Osteoblast (primary cell): Measurements from ENCODE around the gene BET1L. TPM values are rescaled to one million over a fixed set of nuclear protein-coding genes. Genes with fewer than 3 reads are reported as not detected.
"Not testable (repeated sequence)": the region's sequence is repeated elsewhere in the genome, so short reads cannot be mapped to it uniquely, and the experiment has no call there.

Experiments used
- DNase-seq: peaks from one replicate; pipeline ENCODE4 v3.0.0; 2011; ENCODE audit warnings: low spot score, mixed read lengths; ENCODE audit not compliant: insufficient read length; ENCODE audit errors: missing footprints
- H2AFZ ChIP-seq: 2 replicates; pipeline ENCODE4 v1.6.0; 2011; ENCODE audit warnings: mild to moderate bottlenecking, low read length
- H3K27ac ChIP-seq: 2 replicates; pipeline ENCODE4 v1.5.1; 2011; ENCODE audit warnings: mild to moderate bottlenecking, low read depth, low read length, moderate library complexity
- H3K27me3 ChIP-seq: 2 replicates; pipeline ENCODE4 v1.6.0; 2012; ENCODE audit warnings: mild to moderate bottlenecking, control low read depth, inconsistent platforms, low read length, moderate library complexity; ENCODE audit not compliant: insufficient read depth
- H3K36me3 ChIP-seq: 2 replicates; pipeline ENCODE4 v1.5.1; 2011; ENCODE audit warnings: mild to moderate bottlenecking, low read length, control low read depth, moderate library complexity; ENCODE audit not compliant: insufficient read depth
- H3K4me1 ChIP-seq: 2 replicates; pipeline ENCODE4 v1.5.1; 2011; ENCODE audit warnings: mild to moderate bottlenecking, low read length, control low read depth, moderate library complexity; ENCODE audit not compliant: insufficient read depth
- H3K4me2 ChIP-seq: 2 replicates; pipeline ENCODE4 v1.6.0; 2011; ENCODE audit warnings: mild to moderate bottlenecking, low read length; ENCODE audit not compliant: insufficient read depth
- H3K4me3 ChIP-seq: fragments of 200-600 bp; sonication (generic); 3 replicates; pipeline ENCODE4 v1.5.1; 2012; ENCODE audit warnings: mild to moderate bottlenecking, low read length, inconsistent platforms; ENCODE audit not compliant: insufficient read depth
- H3K79me2 ChIP-seq: 2 replicates; pipeline ENCODE4 v1.6.0; 2012; ENCODE audit warnings: mild to moderate bottlenecking, low read length, control low read depth, inconsistent platforms; ENCODE audit not compliant: insufficient read depth
- H3K9me3 ChIP-seq: 2 replicates; pipeline ENCODE4 v1.5.1; 2011; ENCODE audit warnings: low read depth, low read length, control low read depth
- H4K20me1 ChIP-seq: 2 replicates; pipeline ENCODE4 v1.6.0; 2012; ENCODE audit warnings: mild to moderate bottlenecking, low read length, control low read depth; ENCODE audit not compliant: insufficient read depth
- small RNA-seq: library from RNA; depleted of rRNA; stranded (forward); fragments of <200 nt; gene quantifications from one replicate; pipeline ENCODE3, GENCODE V24; 2012
- total RNA-seq: library from RNA; depleted of rRNA; stranded (reverse); fragments of >200 nt; gene quantifications from 2 replicates; pipeline ENCODE4 v1.2.3, GENCODE V29; 2012

The BET1L gene
- total RNA-seq, 1 donor = 24.6 TPM

GRCh38 chr11:189200-189783 is 17.9 kb downstream of the BET1L start:
- H3K79me2 ChIP-seq, H3K4me2 ChIP-seq, H4K20me1 ChIP-seq, H3K4me3 ChIP-seq, H2AFZ ChIP-seq, DNase-seq, H3K4me1 ChIP-seq, H3K9me3 ChIP-seq, H3K27ac ChIP-seq, H3K36me3 ChIP-seq, H3K27me3 ChIP-seq: not testable (repeated sequence)

- H3K79me2 ChIP-seq, H3K27me3 ChIP-seq, H3K36me3 ChIP-seq, H3K4me2 ChIP-seq, H4K20me1 ChIP-seq, H3K4me1 ChIP-seq, H3K9me3 ChIP-seq, DNase-seq, H3K27ac ChIP-seq, H3K4me3 ChIP-seq, H2AFZ ChIP-seq: not testable (repeated sequence)
Measured at GRCh38 chr11:180242-180641, 27.0 kb downstream of the BET1L start.

Small RNA genes within 50 kb of the gene (small RNA-seq; reads per million reads assigned to genes)
- not detected for gene RNU6-447P

Other genes with a start within 250 kb of the BET1L start
- not detected in 2 replicates for gene SCGB1C1, start 14.3 kb downstream of the BET1L start, total RNA-seq
- 128 and 134 TPM in 2 replicates for gene RIC8A, start 309 bp upstream of the BET1L start, total RNA-seq
- 10.9 and 11.2 TPM in 2 replicates for gene SIRT3, start 28.9 kb upstream of the BET1L start, total RNA-seq
- 110 and 117 TPM in 2 replicates for gene PSMD13, start 29.6 kb upstream of the BET1L start, total RNA-seq
- gene NLRP6, start 71.0 kb upstream of the BET1L start, total RNA-seq = not detected in 2 replicates
- 7.7 and 8.7 TPM in 2 replicates for gene PGGHG, start 81.7 kb upstream of the BET1L start, total RNA-seq
- gene IFITM5, start 92.1 kb upstream of the BET1L start, total RNA-seq = not detected in 2 replicates
- 54.5 and 105 TPM in 2 replicates for gene IFITM2, start 100.4 kb upstream of the BET1L start, total RNA-seq
- 48.6 and 64.4 TPM in 2 replicates for gene IFITM1, start 106.6 kb upstream of the BET1L start, total RNA-seq
- gene IFITM3, start 113.5 kb upstream of the BET1L start, total RNA-seq = 98.4 and 116 TPM in 2 replicates
- gene B4GALNT4, start 162.1 kb upstream of the BET1L start, total RNA-seq = 0.88 and 2.2 TPM in 2 replicates
- gene PKP3, start 186.8 kb upstream of the BET1L start, total RNA-seq = 0.88 and 2.5 TPM in 2 replicates
- gene SIGIRR, start 207.6 kb upstream of the BET1L start, total RNA-seq = 10.9 and 14.5 TPM in 2 replicates
- under 0.01 TPM in 1 of 2 replicates, not detected in the other for gene ANO9, start 234.6 kb upstream of the BET1L start, total RNA-seq
- gene PTDSS2, start 242.9 kb upstream of the BET1L start, total RNA-seq = 33.0 and 36.2 TPM in 2 replicates